GM12875 (cell line): Measurements from ENCODE around the gene SLC12A1.

ENCODE experiments used
- H3K4me3 ChIP-seq: one replicate; pipeline ENCODE4 v1.5.1; 2011; ENCODE audit warnings: low read depth, low read length, control low read depth
- CTCF ChIP-seq: IDR thresholded peaks from 2 replicates; pipeline ENCODE4 v1.5.1; 2011; ENCODE audit warnings: low read depth, mild to moderate bottlenecking, control low read depth, inconsistent platforms, low read length, moderate library complexity, borderline replicate concordance; ENCODE audit not compliant: insufficient read depth

The SLC12A1 gene

GRCh38 chr15:48336940-48337339, 130.8 kb downstream of the SLC12A1 start:
- peak; percentile 46; the same call in 1 of the 2 replicates for TF ChIP-seq CTCF
- no peak overlapping the region for H3K4me3 ChIP-seq

GRCh38 chr15:48337607-48338006, 131.5 kb downstream of the SLC12A1 start:
- H3K4me3 ChIP-seq: no peak overlapping the region
- TF ChIP-seq CTCF: no peak

GRCh38 chr15:48340111-48340510, 134.0 kb downstream of the SLC12A1 start:
- TF ChIP-seq CTCF: no peak
- H3K4me3 ChIP-seq: no peak overlapping the region

- no peak overlapping the region for H3K4me3 ChIP-seq
- TF ChIP-seq CTCF: no peak
Observed at GRCh38 chr15:48343865-48344264, 137.8 kb downstream of the SLC12A1 start.

GRCh38 chr15:48345516-48345915, 139.4 kb downstream of the SLC12A1 start:
- TF ChIP-seq CTCF: no peak
- no peak overlapping the region for H3K4me3 ChIP-seq

- H3K4me3 ChIP-seq: no peak overlapping the region
Observed at GRCh38 chr15:48352474-48353072, 146.5 kb downstream of the SLC12A1 start.

More at GRCh38 chr15:48352474-48353072, 146.5 kb downstream of the SLC12A1 start:
- TF ChIP-seq CTCF: peak; percentile 74
